ENCODE measurements around the gene CCDC152.
"Not testable (repeated sequence)": the region's sequence is repeated elsewhere in the genome, so short reads cannot be mapped to it uniquely, and the experiment has no call there.

The CCDC152 gene

GRCh38 chr5:42756606-42757601 lies at the start of gene CCDC152:
Gene CCDC152, plus strand, starts transcription at chr5:42756818. Its CDS starts 2,304 bp downstream, at chr5:42759122.
- peak; percentile 95 for DNase-seq

- peak; percentile 92 for DNase-seq
These were observed 40.8 kb upstream of the CCDC152 start for GRCh38 chr5:42715785-42716184.

DNA sequence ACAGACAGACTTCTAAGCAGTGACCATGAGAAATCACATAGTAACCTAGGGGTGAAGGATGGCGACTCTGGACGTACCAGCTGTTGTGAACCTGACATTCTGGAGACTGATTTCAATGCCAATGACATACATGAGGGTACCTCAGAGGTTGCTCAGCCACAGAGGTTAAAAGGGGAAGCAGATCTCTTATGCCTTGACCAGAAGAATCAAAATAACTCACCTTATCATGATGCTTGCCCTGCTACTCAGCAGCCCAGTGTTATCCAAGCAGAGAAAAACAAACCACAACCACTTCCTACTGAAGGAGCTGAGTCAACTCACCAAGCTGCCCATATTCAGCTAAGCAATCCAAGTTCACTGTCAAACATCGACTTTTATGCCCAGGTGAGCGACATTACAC lies 38.0 kb upstream of the CCDC152 start:
- DNase-seq = peak; percentile 77

DNA sequence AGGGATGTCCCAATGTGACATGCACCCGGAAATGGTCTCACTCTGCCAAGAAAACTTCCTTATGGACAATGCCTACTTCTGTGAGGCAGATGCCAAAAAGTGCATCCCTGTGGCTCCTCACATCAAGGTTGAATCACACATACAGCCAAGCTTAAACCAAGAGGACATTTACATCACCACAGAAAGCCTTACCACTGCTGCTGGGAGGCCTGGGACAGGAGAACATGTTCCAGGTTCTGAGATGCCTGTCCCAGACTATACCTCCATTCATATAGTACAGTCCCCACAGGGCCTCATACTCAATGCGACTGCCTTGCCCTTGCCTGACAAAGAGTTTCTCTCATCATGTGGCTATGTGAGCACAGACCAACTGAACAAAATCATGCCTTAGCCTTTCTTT lies 37.6 kb upstream of the CCDC152 start:
- DNase-seq = no peak

DNA sequence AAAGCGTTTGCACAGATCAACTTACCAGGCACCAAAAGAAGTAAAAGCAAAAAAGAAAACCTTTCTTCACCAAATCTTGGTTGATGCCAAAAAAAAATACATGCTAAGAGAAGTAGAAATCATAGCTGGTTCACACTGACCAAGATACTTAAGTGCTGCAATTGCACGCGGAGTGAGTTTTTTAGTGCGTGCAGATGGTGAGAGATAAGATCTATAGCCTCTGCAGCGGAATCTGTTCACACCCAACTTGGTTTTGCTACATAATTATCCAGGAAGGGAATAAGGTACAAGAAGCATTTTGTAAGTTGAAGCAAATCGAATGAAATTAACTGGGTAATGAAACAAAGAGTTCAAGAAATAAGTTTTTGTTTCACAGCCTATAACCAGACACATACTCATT lies 36.4 kb upstream of the CCDC152 start:
- DNase-seq = peak; percentile 53

GRCh38 chr5:42721484-42721883 lies 35.1 kb upstream of the CCDC152 start:
- peak; percentile 48 for DNase-seq

GRCh38 chr5:42734531-42735058 lies 22.0 kb upstream of the CCDC152 start:
- not testable (repeated sequence) for DNase-seq

- no peak for DNase-seq
These were observed 15.7 kb upstream of the CCDC152 start for GRCh38 chr5:42740920-42741319.

DNA sequence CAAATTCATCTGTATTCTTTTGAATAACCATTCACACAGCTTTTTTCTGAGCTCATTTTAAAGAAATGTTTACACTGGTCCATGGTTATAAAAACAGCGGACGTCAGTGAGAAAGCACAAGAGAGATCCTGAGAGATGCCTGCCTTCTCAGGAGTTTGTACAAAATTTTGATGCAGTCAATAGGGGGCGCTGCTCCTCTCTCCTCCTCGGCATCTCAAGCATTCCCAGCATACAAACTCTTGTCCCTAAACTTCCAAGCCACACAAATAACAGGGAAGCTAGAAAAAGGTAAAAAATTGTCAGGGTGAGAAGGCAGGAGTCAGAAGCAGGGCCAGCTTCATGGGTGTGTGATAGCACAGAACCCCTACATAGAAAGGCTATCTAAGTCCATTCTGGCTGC lies 11.2 kb upstream of the CCDC152 start:
- no peak for DNase-seq

DNA sequence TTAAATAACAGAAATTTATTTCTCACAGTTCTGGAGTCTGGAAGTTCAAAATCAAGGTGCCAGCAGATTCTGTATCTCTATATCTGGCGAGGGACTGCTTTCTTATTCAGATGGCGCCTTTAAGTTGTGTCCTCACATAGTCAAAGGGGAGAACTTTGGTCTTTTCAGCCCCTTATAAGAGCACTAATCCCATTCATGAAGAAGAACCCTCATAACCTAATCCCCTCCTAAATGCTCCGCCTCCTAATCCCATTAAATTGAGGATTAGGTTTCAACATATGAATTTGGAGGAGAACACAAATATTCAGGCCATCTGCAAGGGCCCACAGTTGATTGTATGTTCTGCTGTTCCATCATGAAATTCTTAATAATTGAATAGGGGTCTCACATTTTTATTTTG lies 10.8 kb upstream of the CCDC152 start:
- DNase-seq = no peak

DNA sequence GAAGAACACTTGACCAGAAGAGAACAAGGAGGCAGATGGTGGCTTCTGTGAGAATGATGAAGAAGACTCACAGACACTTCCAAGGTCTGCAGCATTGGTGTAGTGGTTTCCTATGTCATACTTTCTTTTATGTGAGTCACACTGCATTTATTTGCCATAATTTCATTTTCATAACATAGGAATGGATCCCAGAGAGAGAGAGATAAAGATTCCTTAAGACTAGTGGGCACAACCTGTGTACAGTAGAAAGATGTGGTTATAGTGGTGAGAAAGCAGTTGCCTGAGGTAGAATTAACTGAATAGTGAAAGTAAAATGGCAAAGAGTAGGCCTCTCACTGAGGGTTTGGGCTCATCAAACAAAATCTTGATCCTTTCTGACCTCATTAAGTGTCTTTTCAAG lies 7.6 kb upstream of the CCDC152 start:
- DNase-seq = peak; percentile 22

DNA sequence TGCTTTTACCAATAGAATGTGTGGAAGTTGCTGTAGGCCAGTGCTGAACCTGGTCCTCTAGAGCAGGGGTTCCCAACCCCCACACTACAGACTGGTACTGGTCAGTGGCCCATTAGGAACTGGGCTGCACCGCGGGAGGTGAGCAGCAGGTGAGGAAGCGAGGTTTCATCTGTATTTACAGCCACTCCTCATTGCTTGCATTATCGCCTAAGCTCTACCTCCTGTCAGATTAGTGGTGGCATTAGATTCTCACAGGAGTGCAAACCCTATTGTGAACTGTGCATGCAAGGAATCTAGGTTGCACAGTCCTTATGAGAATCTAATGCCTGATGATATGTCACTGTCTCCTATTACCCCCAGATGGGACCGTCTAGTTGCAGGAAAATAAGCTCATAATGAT lies 6.1 kb upstream of the CCDC152 start:
- DNase-seq = no peak

- no peak for DNase-seq
These were observed 5.6 kb upstream of the CCDC152 start for GRCh38 chr5:42751044-42751443.

GRCh38 chr5:42753099-42753498 lies 3.5 kb upstream of the CCDC152 start:
- DNase-seq = no peak

DNA sequence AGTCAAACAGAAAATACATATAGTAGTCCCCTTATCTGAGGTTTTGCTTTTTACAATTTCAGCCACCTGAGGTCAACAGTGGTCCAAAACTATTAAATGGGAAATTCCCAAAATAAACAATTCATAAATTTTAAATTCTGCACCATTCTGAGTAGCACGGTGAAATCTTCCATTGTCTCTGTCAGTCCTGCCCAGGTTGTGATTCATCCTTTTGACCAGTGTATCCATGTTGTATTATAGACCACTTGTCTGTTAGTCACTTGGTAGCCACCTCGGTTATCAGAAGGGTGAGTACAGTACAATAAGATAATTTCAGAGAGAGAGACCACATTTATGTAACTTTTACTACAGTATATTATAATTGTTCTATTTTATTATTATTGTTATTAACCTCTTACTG lies 2.8 kb downstream of the CCDC152 start:
- DNase-seq = no peak

DNA sequence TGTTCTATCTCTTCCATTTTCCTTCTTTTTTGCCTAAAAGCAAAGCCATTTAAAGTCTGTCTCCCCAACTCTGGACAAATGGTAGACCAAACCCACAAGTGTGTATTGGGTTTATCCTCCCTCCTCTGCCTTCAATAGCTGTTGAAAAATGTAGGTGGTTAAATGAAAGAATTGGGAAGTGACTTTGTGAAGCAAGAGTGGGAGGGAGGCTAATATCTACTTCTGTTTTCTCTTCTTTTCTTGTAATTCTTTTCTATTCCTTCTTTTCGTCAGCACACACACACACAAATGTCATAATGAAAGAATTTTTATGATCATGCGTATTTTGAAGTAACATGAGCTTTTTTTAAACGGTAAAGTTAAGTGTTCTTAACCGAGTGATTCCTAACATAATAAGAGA lies 3.8 kb downstream of the CCDC152 start:
- peak; percentile 91 for DNase-seq

- DNase-seq = no peak
These were observed 5.2 kb downstream of the CCDC152 start for GRCh38 chr5:42761791-42762190.

DNA sequence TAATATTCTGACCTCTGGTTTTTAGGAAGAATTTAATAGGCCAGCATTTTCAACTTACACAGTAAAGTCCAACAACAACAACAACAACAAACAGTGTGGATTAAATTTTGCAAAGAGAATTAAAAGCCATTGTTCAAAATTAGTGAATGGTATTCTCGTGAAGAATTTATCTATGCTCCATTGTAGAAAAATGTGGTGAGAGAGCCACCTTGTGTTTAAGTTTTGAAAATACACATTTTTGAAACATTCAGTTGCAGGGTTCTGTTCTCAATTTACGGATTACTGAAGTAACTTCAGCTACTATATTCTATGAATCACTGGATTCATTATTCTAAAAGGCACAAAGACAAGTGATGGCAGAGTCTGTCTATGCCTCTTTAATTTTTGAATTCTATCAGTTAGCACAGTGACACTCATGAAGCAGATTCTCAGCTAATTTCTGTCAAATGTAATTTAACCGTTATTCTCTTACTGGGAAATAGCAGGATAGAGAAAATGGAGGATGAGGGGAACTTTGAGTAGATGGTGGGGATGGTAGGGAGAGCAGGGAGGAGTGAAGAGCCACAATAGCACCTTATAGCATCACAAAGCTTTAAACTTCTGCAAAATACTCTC lies 11.0 kb downstream of the CCDC152 start:
- DNase-seq = peak; percentile 33

DNA sequence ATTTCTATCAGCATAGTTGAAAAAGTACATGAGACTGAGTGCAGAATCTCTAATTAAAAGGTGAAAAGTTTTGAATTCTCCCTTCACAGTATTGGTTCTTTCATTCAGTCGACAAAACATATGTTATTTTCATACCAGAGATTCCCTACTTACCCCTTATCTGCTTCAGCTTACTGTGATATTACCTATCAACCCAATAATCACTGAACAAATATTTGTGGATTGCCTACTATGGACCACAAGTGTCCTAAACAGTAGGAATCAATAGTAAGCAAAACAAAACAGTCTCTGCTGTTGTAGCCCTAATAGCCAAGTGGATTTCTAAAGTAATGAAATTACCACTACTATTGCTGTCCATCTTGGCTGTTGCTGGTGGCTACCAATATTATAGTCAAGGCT lies 11.5 kb downstream of the CCDC152 start:
- no peak for DNase-seq

- DNase-seq = no peak
These were observed 13.4 kb downstream of the CCDC152 start for GRCh38 chr5:42770003-42770402.

DNA sequence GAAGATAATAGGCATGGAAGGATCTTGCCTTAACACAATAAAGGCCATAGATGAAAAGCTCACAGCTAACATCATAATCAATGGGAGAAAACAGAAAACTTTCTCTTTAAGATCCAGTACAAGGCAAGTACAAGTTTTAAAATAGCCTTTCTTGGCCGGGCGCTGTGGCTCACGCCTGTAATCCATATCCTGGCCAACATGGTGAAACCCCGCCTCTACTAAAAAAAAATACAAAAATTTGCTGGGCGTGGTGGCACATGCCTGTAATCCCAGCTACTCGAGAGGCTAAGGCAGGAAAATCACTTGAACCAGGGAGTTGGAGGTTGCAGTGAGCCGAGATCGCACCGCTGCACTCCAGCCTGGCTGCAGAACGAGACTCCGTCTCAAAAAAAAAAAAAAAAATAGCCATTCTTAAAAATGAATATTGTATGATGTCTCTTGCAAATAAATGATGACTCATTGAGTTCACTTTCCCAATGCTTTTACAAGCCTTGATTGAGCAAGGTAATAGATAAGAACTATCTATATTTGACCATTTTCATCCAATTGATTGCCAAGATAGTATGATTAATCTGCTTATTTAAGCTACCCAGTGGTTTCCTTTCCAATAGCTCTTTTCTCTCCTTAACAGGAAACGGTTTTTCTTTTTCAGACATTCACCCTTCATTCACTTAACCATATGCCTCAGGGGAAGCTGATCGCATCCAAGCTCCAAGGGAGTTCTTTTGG lies 15.8 kb downstream of the CCDC152 start:
- peak; percentile 49 for DNase-seq

DNA sequence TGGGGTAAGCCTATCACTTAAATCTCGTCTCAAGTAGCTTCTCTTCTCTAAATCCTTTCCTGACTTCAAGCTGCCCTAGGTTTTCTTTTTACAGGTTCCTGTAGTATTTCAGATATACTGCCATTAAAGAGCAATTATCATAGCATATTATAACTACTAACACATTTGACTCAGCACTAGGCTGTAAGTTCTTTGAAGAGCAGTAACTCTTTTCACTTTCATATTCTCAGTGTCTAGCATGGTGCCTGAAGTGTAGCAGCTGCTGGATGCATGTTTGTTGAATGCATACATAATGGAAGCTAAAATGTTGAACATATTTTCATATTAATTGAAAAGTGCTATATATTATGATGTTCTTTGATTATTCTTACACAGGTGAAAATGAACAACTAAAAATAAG lies 22.5 kb downstream of the CCDC152 start:
- DNase-seq = no peak

- no peak for DNase-seq
These were observed 25.0 kb downstream of the CCDC152 start for GRCh38 chr5:42781584-42781983.
